ENCODE results near the gene POC1A.

- TF ChIP-seq, protein P1, sequence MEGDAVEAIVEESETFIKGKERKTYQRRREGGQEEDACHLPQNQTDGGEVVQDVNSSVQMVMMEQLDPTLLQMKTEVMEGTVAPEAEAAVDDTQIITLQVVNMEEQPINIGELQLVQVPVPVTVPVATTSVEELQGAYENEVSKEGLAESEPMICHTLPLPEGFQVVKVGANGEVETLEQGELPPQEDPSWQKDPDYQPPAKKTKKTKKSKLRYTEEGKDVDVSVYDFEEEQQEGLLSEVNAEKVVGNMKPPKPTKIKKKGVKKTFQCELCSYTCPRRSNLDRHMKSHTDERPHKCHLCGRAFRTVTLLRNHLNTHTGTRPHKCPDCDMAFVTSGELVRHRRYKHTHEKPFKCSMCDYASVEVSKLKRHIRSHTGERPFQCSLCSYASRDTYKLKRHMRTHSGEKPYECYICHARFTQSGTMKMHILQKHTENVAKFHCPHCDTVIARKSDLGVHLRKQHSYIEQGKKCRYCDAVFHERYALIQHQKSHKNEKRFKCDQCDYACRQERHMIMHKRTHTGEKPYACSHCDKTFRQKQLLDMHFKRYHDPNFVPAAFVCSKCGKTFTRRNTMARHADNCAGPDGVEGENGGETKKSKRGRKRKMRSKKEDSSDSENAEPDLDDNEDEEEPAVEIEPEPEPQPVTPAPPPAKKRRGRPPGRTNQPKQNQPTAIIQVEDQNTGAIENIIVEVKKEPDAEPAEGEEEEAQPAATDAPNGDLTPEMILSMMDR (IDR thresholded peaks at IDR 0.05): no peak
- TF ChIP-seq POLR2A (IDR thresholded peaks at IDR 0.05): no peak
Observed at GRCh38 chr3:52067526-52067925, 86.7 kb downstream of the POC1A start.

Measured in testis (tissue), 2 donors.